Body of pancreas (tissue), 4 donors: ENCODE data around the gene NEU4.

Experiments
- POLR2A ChIP-seq, 3 donors: fragments of 450-650 bp; IDR thresholded peaks; one replicate each; pipeline ENCODE4 v1.6.1; 2016; ENCODE audit warnings: antibody characterized with exemption in 3 of 3, mild to moderate bottlenecking in 2 of 3
- TF ChIP-seq, protein P1 (sequence below), 7 experiments: fragments of 450-650 bp in 4 of 7; fragments of 200-600 bp in 3 of 7; sonication (generic) in 3 of 7; IDR thresholded peaks; one replicate each; pipeline ENCODE4 v1.5.1; 2016 to 2019; ENCODE audit warnings: antibody characterized with exemption in 7 of 7

DNA sequence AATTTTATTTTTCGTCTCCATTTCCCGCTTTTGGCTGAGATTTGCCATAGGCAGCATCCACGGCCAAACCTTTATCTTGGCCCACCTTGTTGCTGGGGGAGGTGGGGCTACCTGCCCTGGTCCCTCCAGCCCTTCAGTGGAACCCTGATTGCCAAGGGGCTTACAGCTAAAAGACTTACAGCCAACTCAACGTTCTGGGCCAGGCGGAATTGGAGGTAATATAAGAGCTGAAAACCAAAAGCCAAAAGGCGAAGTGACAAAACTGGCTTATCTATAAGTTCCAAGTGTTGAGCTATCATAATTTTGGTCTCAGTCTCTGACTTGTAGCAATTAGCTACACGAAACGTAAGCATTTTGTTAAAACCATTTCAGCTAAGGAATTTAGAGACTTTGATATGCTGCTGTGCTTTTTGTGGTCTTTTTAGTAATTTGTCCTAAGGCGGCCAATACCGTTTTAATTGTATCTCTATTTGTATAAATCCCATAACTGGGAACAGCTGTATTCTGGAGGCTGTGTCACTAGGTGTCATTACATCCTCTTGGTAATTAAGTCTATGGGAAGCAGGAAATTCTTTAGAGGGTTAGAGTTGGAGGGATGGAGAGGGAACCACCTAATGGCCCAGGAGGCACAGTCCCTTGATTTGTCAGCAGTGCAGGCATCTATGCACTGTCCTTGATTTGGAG is 25.7 kb downstream of the NEU4 start:
- no peak for TF ChIP-seq POLR2A (IDR thresholded peaks at IDR 0.05)
- TF ChIP-seq, protein P1, sequence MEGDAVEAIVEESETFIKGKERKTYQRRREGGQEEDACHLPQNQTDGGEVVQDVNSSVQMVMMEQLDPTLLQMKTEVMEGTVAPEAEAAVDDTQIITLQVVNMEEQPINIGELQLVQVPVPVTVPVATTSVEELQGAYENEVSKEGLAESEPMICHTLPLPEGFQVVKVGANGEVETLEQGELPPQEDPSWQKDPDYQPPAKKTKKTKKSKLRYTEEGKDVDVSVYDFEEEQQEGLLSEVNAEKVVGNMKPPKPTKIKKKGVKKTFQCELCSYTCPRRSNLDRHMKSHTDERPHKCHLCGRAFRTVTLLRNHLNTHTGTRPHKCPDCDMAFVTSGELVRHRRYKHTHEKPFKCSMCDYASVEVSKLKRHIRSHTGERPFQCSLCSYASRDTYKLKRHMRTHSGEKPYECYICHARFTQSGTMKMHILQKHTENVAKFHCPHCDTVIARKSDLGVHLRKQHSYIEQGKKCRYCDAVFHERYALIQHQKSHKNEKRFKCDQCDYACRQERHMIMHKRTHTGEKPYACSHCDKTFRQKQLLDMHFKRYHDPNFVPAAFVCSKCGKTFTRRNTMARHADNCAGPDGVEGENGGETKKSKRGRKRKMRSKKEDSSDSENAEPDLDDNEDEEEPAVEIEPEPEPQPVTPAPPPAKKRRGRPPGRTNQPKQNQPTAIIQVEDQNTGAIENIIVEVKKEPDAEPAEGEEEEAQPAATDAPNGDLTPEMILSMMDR (IDR thresholded peaks at IDR 0.05): no peak
